Ureter (tissue), 1 donor: ENCODE data around the gene MYH7B. TPM values are rescaled to one million over a fixed set of nuclear protein-coding genes. Genes with fewer than 3 reads are reported as not detected.

Source experiments
- DNase-seq: peaks from one replicate; pipeline ENCODE4 v3.0.0-alpha.2; 2020; ENCODE audit warnings: low spot score
- total RNA-seq: library from RNA; stranded (reverse); gene quantifications from one replicate; pipeline ENCODE4 v1.2.4, GENCODE V29; 2023
- donor health status: DM: yes; HTN: yes; CAD: no.

Gene MYH7B
- total RNA-seq, 1 donor from 2014 or later = 1.4 TPM

DNA sequence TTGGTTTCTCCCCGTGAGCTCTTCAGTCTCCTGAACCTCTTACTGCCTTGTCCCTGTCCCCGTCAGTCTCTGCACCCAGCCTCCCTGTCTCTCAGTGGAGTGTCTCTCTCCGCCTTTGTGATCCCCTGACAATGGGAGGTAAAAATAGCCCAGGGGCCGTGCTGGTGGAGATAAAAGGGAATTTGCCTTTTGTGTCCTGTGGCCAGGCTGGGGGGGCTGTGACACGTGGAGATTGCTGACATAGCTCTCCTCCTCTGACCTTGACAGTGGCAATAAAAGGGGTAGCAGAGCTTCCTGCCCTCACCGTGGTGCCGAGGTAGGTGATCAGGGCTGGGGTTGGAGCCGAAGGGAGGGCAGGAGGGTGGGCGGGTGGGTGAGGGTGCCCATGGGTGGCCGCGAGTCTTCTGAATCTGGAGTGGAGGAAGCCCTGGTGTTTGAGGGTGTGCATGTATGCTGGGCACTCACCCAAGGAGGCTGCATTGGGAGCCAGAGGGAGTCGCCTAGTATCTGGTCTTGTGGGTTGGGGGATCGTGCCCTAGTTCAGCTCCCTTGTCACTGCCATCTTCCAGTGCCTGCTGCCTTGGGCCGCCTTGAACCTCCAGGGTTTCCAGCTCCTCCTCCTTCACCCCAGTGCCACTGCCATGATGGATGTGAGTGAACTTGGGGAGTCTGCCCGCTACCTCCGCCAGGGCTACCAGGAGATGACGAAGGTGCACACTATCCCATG lies 21.9 kb downstream of the MYH7B start:
- no peak for DNase-seq

DNA sequence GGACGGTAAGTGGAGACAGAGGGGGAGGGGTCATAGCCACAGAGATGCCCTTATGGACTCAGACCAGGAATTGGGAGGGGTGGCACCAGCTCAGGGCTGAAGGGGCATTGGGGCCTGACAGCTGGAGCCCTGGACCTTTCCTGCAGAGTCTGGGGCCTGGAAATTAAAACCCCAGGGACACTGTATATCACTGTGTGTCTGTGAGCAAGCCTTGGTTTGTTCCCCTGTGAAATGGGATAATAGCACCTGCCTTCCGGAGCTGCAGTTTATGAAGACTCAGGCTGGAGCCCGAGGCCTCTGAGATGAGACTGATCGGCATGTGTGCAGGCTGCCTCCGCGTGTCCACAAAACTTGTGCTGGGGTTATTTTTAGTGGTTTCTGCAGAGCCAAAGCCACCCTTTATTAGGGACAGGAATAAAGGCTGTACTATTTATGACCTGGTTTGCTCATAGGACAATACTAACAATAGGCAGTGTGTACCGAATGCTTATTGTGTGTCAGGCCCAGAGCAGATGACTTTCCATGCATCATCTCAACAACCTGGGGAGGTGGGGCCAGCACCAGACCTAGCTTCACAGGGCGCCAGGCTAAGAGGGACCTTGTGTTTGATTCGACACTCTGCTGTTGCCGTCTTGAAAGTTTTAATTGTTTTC lies 22.6 kb downstream of the MYH7B start:
- no peak for DNase-seq

DNA sequence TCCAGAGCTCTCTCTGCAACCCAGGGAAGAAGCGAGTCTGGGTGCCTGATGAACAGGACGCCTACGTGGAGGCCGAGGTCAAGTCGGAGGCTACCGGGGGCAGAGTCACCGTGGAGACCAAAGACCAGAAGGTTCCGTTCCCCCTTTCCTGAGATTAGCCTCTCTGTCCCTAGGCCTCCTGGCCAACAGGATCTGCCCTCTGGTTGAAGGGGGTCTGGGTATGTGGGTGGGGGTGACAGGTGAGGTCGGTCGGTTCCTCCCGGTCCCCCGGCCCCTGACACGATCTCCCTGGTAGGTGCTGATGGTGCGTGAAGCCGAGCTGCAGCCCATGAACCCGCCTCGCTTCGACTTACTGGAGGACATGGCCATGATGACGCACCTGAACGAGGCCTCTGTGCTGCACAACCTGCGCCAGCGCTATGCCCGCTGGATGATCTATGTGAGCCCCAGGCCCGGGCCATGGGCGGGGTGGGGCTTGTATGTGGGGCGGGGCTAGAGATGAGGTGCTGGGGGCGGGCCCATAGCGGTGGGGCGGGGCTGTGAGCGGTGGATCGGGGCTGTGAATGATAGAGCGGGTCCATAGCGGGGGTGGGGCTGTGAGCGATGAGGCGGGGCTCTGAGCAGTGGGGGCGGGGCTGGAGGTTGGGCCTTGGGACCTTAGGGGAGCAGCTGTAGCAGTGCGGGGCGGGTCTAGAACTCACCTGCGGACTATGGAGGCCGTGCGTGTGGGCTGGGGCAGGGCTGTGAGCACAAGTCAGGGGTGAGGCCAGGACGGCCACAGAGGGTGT lies 23.9 kb downstream of the MYH7B start:
- no peak for DNase-seq

DNA sequence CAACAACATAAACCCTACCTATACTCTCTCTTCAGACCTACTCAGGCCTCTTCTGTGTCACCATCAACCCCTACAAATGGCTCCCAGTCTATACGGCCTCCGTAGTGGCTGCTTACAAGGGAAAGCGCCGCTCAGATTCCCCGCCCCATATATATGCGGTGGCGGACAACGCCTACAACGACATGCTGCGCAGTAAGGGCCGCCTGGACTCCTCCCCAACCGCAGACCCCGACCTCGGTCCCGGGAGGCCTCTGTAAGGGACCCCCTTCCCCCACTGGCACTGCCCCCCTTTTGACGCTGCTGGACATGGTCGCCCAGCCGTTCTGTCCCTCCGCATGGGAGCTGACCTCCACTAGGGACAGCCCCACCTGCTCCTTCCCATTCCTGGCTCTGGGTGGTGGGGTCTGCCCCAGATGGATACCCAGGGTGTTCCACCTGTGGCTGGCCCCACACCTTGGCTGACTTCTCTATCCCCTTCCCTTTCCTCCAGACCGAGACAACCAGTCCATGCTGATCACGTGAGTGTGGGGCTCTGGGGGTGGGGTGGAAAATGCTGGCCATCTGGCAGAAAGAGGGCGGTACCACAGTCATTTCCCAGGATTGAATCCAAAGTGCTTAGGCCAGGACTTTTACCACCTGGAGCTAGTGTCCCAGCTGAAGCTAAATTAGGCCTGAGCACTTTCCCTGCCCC lies 25.0 kb downstream of the MYH7B start:
- no peak for DNase-seq

DNA sequence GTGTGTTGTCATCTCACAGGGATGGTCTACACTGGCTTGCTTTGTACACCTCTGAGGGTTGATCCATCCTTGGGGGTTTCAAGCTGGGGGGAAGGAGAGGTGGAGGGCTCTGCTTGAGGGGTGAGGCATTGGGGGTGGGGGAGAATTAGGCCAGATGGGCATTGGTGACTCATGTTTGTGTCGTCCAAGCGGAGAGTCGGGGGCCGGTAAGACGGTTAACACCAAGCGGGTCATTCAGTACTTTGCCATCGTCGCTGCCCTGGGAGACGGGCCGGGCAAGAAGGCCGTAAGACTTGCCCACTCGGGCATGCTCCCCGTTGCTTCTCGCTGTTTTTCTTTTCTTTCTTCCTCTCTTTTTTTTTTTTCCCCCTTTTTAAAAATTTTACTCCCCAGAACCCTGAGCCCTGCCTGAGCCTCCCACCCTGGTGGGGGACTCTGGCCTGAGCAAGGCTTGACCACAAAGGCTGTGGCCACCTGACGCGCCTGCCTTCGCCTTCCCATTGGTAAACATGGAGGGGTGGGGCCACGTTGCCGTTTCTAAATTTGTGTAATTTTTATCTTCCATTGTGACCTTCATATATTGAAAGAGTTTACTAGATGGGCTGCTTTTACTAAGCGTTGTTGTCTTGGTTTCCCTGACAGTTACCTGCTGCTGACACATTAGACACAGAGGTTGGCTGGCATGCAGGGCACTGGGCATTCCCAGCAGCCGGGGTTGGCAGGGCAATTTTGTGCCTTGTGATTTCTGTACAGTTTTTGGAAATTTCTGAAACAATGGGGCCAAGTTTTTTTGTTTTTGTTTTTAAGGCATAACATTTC lies 26.8 kb downstream of the MYH7B start:
- no peak for DNase-seq

DNA sequence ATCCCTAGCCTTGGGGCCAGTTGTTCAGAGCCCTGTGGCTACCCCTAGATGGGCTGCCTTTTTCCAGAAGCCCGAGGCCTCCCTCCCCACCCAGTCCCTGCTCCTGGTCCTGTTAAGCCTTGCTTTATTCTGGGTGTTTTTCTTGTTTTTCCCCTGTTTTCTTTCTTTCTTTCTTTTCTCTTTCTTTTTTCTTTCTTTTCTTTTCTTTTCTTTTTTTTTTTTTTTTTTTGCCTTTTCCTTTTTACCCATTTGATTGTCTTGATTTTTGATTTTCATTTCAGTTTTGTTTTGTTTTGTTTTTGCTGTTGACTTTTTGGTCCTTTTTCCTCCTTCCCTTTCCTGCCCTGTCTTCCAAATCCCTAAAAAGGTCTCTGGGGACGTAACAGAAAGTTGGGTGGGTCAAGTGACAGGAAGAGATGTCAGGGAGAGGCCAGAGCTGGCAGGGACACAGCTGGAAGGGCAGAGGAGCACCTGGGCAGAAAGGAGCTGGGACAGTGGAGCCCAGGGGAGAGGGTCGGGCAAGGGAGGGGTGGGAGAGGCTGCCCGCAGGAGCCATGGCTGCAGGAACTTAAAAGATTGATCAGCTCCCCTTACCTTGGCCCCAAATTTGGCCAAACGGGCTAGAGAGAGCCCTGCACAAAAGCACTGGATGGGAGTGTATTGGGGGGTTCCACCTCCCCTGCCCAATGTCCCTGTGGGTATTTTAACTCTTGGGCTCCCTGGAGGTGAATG lies 27.6 kb downstream of the MYH7B start:
- DNase-seq = no peak

DNA sequence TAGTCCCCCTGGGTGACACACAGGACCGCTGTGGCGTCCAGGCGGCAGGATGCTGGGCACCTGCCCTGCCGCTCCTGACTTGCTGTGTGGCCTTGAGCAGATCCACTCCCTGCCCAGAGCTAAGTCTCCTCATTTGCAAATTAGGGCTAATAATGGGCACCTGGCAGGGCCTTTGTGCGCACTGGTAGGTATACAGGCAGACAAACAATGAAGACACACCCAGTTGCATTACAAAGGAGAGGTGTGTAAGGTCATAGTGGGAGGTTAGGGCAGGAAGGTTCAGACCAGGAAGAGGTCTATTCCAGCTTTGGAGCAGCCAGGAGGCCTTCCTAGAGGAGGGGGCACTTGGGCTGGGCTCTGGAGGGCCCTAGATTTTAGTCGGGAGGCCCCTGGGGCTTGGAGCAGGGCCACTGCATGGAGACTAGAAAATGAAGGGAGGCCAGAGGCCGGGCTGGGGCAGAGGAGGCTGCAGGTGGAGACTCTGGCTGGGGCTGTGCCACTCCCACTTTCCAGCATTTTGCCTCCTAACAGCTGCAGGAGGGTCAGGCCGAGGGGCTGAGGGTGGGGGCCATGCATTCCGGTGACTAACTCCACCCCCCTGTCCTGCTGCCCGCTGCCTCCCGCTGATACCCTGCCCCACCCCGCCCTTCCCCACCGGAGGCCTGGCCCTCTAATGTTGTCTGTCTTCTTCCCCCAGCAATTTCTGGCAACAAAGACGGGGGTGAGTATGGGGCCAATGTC lies 28.5 kb downstream of the MYH7B start:
- no peak for DNase-seq

DNA sequence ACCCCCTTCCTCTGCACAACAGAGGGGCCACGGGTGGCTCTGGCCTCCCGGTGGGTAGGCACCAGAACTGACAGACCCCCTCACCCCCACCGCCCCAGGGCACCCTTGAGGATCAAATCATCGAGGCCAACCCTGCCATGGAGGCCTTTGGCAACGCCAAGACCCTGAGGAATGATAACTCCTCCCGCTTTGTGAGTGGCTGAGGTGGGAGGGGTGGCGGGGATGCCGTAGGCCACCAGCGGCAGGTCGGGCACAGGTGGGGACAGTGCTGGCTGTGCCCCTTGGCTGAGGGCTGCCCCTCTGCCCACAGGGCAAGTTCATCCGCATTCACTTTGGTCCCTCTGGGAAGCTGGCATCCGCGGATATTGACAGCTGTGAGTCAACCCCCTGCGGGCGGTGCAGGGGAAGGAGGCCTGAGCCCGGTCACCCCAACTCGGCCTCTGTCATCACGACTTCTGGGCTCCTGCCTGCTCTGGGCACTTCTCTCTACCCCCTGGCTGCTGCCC lies 29.1 kb downstream of the MYH7B start:
- DNase-seq = no peak

DNA sequence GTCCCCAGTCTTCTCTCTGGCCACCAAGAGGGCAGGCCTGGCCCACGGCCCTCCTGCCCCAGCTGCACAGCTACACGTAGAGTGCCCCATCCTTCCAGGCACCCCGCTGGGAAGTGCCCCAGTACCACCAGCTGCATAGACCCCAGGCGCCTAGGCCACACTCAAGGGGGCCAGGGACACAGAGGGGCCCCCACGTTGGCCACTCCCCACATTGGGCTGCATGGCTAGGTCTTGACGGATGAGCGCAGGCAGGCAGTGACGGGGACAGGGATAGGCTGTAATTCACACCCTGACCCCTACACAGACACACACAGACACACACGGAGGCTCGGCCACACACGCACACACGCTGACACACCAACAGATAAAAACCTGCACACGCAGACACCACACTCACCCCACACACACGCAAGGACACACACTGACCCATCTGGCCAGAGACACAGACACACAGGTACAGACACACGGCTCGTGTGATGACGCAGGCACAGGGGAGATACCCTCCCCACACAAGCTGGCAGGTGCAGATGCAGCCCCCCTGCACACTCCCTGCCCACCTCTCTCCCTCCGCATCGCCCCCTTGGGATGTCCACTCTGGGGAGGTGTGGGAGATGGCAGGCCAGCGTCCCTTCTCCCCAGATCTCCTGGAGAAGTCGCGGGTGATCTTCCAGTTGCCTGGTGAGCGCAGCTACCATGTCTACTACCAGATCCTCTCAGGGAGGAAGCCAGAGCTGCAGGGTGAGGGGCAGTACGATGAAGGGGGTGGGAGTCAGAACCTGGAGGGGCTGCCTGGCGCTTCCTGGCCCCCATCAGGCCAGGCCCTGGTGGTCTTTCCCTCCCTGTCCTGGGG lies 30.0 kb downstream of the MYH7B start:
- no peak for DNase-seq

DNA sequence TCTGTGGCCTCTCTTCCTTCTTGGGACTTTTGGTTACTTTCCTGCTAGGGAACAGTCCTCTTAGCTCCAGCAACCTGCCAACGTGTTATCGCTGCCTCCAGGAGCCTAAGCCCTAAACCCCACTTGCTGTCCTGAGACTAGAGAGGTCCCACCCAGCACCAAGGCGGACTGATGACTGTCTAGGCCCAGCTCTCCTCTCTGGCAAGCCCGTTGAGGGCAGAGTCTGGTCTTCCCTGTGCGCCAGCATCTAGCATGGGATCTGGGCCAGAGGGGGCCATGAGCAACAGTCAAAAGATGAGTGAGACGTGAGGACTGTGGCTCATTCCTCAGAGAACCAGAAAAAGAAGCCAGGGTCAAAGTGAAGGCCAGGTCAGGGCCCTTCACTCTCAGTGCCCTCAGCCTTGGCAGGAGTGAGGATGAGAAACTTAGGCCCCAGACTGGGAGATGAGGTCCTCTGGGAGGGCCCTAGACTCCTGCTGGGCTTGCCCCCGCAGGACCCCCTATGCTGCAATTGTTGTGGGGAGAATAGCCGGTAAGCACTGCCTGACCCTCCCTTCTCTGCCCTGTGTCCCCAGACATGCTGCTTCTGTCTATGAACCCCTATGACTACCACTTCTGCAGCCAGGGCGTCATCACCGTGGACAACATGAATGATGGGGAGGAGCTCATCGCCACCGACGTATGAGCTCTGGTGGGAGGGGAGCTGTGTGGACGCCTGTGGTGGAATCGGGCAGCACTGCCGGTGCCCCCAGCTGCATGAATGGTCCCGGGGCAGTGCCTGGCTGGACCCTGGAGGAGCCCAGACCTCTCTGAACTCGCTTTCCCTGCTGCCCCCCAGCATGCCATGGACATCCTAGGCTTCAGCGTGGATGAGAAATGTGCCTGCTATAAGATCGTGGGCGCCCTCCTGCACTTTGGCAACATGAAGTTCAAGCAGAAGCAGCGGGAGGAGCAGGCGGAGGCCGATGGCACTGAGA lies 30.9 kb downstream of the MYH7B start:
- DNase-seq = no peak

DNA sequence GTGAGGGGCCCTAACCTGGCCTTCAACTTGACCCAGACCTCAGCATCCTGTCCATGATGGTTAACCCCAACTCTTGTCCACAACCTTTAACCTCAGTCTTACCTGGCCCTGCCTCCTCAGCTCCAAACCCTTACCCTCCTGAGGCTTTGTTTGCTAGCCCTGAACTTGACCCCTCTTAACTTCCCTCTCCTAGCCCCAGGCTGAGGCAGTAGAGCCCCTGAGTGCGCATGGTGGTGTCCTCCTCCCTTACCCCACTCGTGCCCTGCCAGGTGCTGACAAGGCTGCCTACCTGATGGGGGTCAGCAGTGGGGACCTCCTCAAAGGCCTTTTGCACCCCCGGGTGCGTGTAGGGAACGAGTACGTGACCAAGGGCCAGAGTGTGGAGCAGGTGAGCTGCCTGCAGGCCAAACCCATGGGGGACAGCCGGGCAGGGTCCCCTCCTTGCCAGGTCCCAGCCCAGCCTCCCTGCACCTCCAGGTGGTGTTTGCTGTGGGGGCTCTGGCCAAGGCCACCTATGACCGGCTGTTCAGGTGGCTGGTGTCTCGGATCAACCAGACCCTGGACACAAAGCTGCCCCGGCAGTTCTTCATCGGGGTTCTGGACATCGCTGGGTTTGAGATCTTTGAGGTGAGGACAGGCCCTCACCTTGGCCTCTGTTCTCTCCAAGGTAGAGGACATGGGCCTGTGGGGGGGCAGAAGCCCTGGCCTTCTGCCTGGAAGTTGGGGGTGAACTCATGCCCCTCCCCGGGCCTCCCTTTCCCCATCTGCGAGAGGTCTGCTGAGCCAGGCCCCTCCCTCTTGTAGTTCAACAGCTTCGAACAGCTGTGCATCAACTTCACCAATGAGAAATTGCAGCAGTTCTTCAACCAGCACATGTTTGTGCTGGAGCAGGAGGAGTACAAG lies 31.9 kb downstream of the MYH7B start:
- DNase-seq = no peak

DNA sequence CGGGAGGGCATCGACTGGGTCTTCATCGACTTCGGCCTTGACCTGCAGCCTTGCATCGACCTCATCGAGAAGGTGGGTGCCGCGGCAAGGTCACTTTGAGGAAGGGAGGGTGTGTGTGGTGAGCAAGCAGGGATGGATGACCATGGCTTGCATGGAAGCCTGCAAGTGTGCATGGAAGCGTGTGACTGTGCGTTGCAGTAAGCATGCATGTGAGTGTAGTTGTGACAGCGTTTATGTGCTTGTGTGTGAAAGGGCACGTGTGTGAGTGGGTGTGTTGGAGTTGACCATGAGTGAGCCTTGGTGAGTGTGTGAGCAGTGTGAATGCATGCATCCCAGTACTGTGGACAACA lies 32.5 kb downstream of the MYH7B start:
- DNase-seq = no peak

DNA sequence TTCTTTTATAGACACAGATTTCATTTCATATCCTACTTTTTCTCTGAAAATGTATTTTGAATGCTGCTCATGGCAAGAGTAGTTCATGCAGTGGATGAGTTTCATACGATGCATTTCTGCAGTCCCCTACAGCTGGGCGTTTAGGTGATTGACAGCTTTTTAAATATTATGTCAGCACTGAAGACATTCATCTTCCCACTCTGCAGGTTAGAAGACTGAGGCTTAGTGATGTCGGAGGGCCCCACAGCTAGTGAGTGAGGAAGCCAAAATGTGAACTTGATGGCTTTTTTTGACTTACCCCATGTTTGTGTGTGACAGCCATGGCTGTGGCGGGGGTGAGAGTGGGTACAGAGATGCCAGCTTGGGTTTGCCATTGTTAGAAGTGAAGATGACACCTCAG lies 33.5 kb downstream of the MYH7B start:
- DNase-seq = no peak

DNA sequence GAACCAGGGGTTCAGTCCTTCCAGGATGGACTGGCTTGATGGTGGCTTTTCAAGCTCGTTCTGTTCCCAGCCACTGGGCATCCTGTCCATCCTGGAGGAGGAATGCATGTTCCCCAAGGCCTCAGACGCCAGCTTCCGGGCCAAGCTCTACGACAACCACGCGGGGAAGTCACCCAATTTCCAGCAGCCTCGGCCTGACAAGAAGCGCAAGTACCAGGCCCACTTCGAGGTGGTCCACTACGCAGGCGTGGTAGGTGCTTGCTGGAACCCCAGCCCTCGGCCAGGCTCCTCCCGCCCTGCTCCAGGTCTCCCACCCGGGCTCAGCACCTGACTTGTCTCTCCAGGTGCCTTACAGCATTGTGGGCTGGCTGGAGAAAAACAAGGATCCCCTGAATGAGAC lies 34.0 kb downstream of the MYH7B start:
- no peak for DNase-seq

DNA sequence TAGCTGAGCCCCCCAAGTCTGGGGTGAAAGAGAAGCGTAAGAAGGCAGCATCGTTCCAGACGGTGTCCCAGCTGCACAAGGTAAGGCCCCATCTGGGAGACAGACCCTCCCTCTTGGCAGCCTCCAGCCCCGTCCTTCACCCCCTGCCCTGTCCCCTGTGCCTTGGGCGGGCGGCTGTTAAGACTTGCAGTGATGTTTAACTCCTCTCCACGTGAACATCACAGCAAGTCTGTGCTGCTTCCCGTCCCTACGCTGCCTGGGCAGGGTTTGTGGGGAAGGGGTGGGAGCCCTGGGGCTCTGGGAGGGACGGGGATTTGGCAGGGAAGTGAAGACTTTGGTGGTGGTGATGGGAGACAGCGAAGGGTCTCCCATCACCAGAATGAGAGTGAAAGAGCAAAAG lies 34.6 kb downstream of the MYH7B start:
- no peak for DNase-seq

DNA sequence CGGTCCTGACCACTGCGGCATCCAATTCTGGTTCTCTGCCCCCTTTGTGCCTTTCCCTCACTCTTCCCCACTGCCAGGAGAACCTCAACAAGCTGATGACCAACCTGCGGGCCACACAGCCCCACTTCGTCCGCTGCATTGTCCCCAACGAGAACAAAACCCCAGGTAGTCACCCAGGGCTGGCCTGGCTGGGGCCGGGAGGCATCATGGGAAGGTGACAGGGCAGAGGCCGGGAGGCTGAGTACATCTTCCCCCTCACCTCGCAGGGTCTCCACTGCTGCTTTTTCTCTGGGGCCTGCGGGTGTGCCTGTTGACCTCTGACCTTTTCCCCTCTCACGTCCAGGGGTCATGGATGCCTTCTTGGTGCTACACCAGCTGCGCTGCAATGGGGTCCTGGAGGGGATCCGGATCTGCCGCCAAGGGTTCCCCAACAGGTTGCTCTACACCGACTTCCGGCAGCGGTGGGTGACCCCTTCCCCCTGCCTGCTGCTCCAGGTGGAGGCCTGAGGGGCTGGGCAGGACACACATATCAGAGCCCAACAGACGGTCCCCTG lies 35.1 kb downstream of the MYH7B start:
- DNase-seq = no peak
